ENCODE results near the gene AGXT.

Gene AGXT

DNA sequence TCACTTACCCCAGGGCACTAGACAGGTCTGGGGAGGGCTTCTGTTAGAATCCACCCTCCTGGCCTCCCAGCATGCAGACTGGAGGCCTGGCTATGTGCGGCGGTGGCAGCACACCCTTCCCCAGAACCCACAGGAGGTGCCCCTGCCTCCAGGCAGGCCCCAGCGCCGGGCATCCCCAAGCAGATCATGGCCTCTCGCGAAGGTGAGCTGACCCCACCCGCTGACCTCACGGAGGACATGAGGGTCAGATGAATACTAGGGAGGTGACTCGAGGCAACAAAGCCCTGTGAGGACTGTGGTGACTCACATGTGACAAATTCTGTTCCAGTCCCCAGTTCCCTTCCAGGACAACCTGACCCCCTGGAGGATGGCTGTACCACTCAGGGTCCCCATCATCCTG is 25.4 kb downstream of the AGXT start:
- H3K36me3 ChIP-seq (ENCODE audit: control insufficient read depth, insufficient read depth, low read length): no peaks in the 10 kb centered on the region
- H3K4me1 ChIP-seq (ENCODE audit: control insufficient read depth, insufficient read depth, low read length): peaks cover 7% of the 10 kb centered on the region
- no peak overlapping the region for H3K9ac ChIP-seq (ENCODE audit: low read length)
- no peak overlapping the region for H3K4me3 ChIP-seq (ENCODE audit: low read length)
- H3K27me3 ChIP-seq (ENCODE audit: control insufficient read depth, insufficient read depth, low read length): peaks cover 3% of the 10 kb centered on the region
- H3K9me3 ChIP-seq (ENCODE audit: control insufficient read depth, low read length): no peaks in the 10 kb centered on the region

GRCh38 chr2:240894836-240895558 is 26.4 kb downstream of the AGXT start:
- H3K36me3 ChIP-seq (ENCODE audit: control insufficient read depth, insufficient read depth, low read length): no peaks in the 10 kb centered on the region
- H3K4me3 ChIP-seq (ENCODE audit: low read length): no peak overlapping the region
- H3K4me1 ChIP-seq (ENCODE audit: control insufficient read depth, insufficient read depth, low read length): peaks cover 7% of the 10 kb centered on the region
- no peak overlapping the region for H3K9ac ChIP-seq (ENCODE audit: low read length)
- H3K27me3 ChIP-seq (ENCODE audit: control insufficient read depth, insufficient read depth, low read length): peaks cover 3% of the 10 kb centered on the region
- H3K9me3 ChIP-seq (ENCODE audit: control insufficient read depth, low read length): no peaks in the 10 kb centered on the region

DNA sequence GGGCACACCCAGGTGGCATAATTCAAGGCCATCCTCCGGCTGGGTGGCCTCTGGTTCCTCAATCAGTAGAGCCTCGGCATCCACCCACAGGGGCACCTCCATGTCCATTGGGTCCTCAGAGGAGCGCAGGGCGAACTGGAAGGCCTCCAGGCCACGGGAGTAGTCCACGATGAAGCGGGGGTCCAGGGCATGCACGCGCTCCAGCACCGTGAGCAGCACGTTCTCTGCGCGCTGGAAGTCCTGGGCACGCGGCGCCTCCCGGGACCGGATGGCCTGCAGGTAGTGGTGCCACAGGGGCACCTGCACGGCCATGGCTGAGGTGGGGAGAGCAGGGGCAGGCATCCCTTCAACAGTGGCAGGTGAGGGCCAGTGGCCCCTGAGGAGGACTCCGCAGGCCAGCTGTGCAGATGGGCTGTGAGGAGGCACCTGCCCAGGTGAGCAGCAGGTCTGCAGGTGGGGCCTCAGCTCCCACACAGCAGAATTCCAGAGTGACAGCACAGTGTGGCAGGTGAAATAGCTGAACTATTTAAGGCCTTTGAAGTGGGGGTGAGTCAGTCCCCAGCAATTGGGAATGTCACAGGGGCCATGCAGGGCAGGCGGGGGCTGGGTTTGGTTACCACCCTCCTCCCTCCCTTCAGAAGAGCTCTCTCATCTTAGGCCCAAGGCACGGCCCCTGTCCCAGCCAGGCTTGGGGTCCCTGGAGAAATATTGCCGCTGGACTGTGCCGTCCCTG is 27.2 kb downstream of the AGXT start, which contains the start of gene MAB21L4:
TSS of gene MAB21L4 (minus strand) at position 501 of the 733 bp plus-strand sequence. CDS start at position 342, 159 bp downstream.
- Histone ChIP-seq H3K4me1 (ENCODE audit: control insufficient read depth, insufficient read depth, low read length) (peaks cover 7% of the 10 kb centered on the region), H3K27me3 (ENCODE audit: control insufficient read depth, insufficient read depth, low read length) (peaks cover 3% of the 10 kb centered on the region), H3K4me3 (ENCODE audit: low read length) (no peak within 1 kb of the TSS), H3K36me3 (ENCODE audit: control insufficient read depth, insufficient read depth, low read length) (no peaks in the 10 kb centered on the region), H3K9me3 (ENCODE audit: control insufficient read depth, low read length) (no peaks in the 10 kb centered on the region), H3K9ac (ENCODE audit: low read length) (no peak within 1 kb of the TSS)

- no peak overlapping the region for H3K9ac ChIP-seq (ENCODE audit: low read length)
- no peak overlapping the region for H3K4me3 ChIP-seq (ENCODE audit: low read length)
- H3K36me3 ChIP-seq (ENCODE audit: control insufficient read depth, insufficient read depth, low read length): no peaks in the 10 kb centered on the region
- H3K4me1 ChIP-seq (ENCODE audit: control insufficient read depth, insufficient read depth, low read length): peaks cover 7% of the 10 kb centered on the region
- no peaks in the 10 kb centered on the region for H3K9me3 ChIP-seq (ENCODE audit: control insufficient read depth, low read length)
- H3K27me3 ChIP-seq (ENCODE audit: control insufficient read depth, insufficient read depth, low read length): peaks cover 3% of the 10 kb centered on the region
These were observed 27.8 kb downstream of the AGXT start for GRCh38 chr2:240896394-240896793.

GRCh38 chr2:240896871-240897692 is 28.5 kb downstream of the AGXT start:
- peaks cover 3% of the 10 kb centered on the region for H3K27me3 ChIP-seq (ENCODE audit: control insufficient read depth, insufficient read depth, low read length)
- peaks cover 7% of the 10 kb centered on the region for H3K4me1 ChIP-seq (ENCODE audit: control insufficient read depth, insufficient read depth, low read length)
- no peaks in the 10 kb centered on the region for H3K36me3 ChIP-seq (ENCODE audit: control insufficient read depth, insufficient read depth, low read length)
- H3K9ac ChIP-seq (ENCODE audit: low read length): no peak overlapping the region
- no peaks in the 10 kb centered on the region for H3K9me3 ChIP-seq (ENCODE audit: control insufficient read depth, low read length)
- no peak overlapping the region for H3K4me3 ChIP-seq (ENCODE audit: low read length)

GRCh38 chr2:240898108-240898730 is 29.6 kb downstream of the AGXT start:
- H3K27me3 ChIP-seq (ENCODE audit: control insufficient read depth, insufficient read depth, low read length): peaks cover 3% of the 10 kb centered on the region
- no peak overlapping the region for H3K4me3 ChIP-seq (ENCODE audit: low read length)
- H3K4me1 ChIP-seq (ENCODE audit: control insufficient read depth, insufficient read depth, low read length): peaks cover 7% of the 10 kb centered on the region
- H3K9ac ChIP-seq (ENCODE audit: low read length): no peak overlapping the region
- no peaks in the 10 kb centered on the region for H3K9me3 ChIP-seq (ENCODE audit: control insufficient read depth, low read length)
- H3K36me3 ChIP-seq (ENCODE audit: control insufficient read depth, insufficient read depth, low read length): no peaks in the 10 kb centered on the region

DNA sequence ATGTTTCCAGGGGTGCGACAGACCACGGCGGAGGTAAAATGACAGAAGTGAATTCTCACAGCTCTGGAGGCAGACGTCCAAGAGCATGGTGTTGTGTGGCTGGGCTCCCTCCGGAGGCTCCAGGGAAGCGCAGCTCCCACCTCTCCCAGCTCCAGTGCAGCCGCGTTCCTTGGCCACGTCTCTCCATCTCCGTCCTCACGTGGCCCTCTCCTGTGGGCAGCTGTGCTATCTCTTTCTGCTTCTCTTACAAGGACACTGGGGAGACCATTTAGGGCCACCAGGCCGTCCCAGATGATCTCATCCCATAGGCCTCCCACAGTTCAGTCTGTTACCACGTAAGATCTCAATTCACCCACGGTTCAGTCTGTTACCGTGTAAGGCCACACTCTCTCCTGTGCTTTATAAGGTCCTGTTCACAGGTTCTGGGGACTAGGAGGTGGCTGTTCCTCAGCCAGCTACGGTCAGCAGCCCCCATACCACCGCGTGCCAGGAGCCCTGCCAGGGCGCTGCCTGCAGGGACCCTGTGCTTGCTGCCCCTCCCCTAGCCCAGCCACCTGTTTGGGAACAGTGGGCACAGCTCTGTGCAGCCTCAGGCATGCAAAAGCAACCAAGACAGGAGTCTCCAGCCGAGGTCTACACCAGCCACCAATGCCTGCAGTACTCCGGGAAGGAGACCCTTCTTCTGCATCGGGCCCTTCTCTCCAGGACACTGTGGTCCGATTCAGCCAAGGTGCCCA is 30.3 kb downstream of the AGXT start:
- Histone ChIP-seq H3K9me3 (ENCODE audit: control insufficient read depth, low read length) (no peaks in the 10 kb centered on the region), H3K36me3 (ENCODE audit: control insufficient read depth, insufficient read depth, low read length) (no peaks in the 10 kb centered on the region), H3K27me3 (ENCODE audit: control insufficient read depth, insufficient read depth, low read length) (peaks cover 3% of the 10 kb centered on the region), H3K4me1 (ENCODE audit: control insufficient read depth, insufficient read depth, low read length) (peaks cover 7% of the 10 kb centered on the region), H3K9ac (ENCODE audit: low read length) (no peak overlapping the region), H3K4me3 (ENCODE audit: low read length) (no peak overlapping the region)

GRCh38 chr2:240899468-240899865 is 30.8 kb downstream of the AGXT start:
- Histone ChIP-seq H3K4me1 (ENCODE audit: control insufficient read depth, insufficient read depth, low read length) (peaks cover 7% of the 10 kb centered on the region), H3K4me3 (ENCODE audit: low read length) (no peak overlapping the region), H3K9me3 (ENCODE audit: control insufficient read depth, low read length) (no peaks in the 10 kb centered on the region), H3K27me3 (ENCODE audit: control insufficient read depth, insufficient read depth, low read length) (peaks cover 3% of the 10 kb centered on the region), H3K36me3 (ENCODE audit: control insufficient read depth, insufficient read depth, low read length) (no peaks in the 10 kb centered on the region), H3K9ac (ENCODE audit: low read length) (no peak overlapping the region)

GRCh38 chr2:240900141-240900860 is 31.7 kb downstream of the AGXT start:
- no peaks in the 10 kb centered on the region for H3K36me3 ChIP-seq (ENCODE audit: control insufficient read depth, insufficient read depth, low read length)
- peaks cover 3% of the 10 kb centered on the region for H3K27me3 ChIP-seq (ENCODE audit: control insufficient read depth, insufficient read depth, low read length)
- H3K4me1 ChIP-seq (ENCODE audit: control insufficient read depth, insufficient read depth, low read length): peaks cover 7% of the 10 kb centered on the region

GRCh38 chr2:240901986-240902614 is 33.5 kb downstream of the AGXT start:
- Histone ChIP-seq H3K9ac (ENCODE audit: low read length) (no peak overlapping the region), H3K27me3 (ENCODE audit: control insufficient read depth, insufficient read depth, low read length) (peaks cover 10% of the 10 kb centered on the region)

More at GRCh38 chr2:240900141-240900860, 31.7 kb downstream of the AGXT start:
- H3K4me3 ChIP-seq (ENCODE audit: low read length): no peak overlapping the region
- no peak overlapping the region for H3K9ac ChIP-seq (ENCODE audit: low read length)
- no peaks in the 10 kb centered on the region for H3K9me3 ChIP-seq (ENCODE audit: control insufficient read depth, low read length)

More at GRCh38 chr2:240901986-240902614, 33.5 kb downstream of the AGXT start:
- Histone ChIP-seq H3K4me3 (ENCODE audit: low read length) (no peak overlapping the region), H3K36me3 (ENCODE audit: control insufficient read depth, insufficient read depth, low read length) (no peaks in the 10 kb centered on the region), H3K4me1 (ENCODE audit: control insufficient read depth, insufficient read depth, low read length) (peaks cover 7% of the 10 kb centered on the region), H3K9me3 (ENCODE audit: control insufficient read depth, low read length) (no peaks in the 10 kb centered on the region)

All from mucosa of stomach (tissue), 1 donor.